Measurements from ENCODE around the gene KCNQ5. TPM values are rescaled to one million over a fixed set of nuclear protein-coding genes. Genes with fewer than 3 reads are reported as not detected.

The KCNQ5 gene
- total RNA-seq, 2 experiments from 2014 or later: 2.1 to 2.5 TPM

- Mint-ChIP-seq H3K4me1 (ENCODE audit: low read depth) (no peaks in the 10 kb centered on the region), H3K27me3 (no peaks in the 10 kb centered on the region), H3K36me3 (ENCODE audit: low read depth) (no peaks in the 10 kb centered on the region), H3K9me3 (no peaks in the 10 kb centered on the region), H3K27ac (no peak overlapping the region), H3K4me3 (no peak overlapping the region)
- H3K4me1 ChIP-seq (ENCODE audit: insufficient read depth, low read length): no peaks in the 10 kb centered on the region
- H3K36me3 ChIP-seq (ENCODE audit: insufficient read depth, low read length): no peaks in the 10 kb centered on the region
- no peak for DNase-seq
- no peak for ATAC-seq (ENCODE audit: poor library complexity)
- CTCF ChIA-PET: no interaction called here
- POLR2A ChIA-PET: no interaction called here
- TF ChIP-seq CTCF (IDR thresholded peaks at IDR 0.05): no peak
- H3K27me3 ChIP-seq (ENCODE audit: control insufficient read depth in 1 of 2, insufficient read depth in 2 of 2, low read length in 2 of 2): no peaks in the 10 kb centered on the region
- H3K4me3 ChIP-seq (ENCODE audit: low read length): no peak overlapping the region
- H3K9me3 ChIP-seq (ENCODE audit: control insufficient read depth in 1 of 2, insufficient read depth in 1 of 2, low read length in 2 of 2): no peaks in the 10 kb centered on the region
- intact Hi-C loops (cut with DNase I, micrococcal nuclease): no loop called here
- H3K27ac ChIP-seq (ENCODE audit: low read depth in 1 of 2, low read length in 2 of 2): no peak overlapping the region
Observed at GRCh38 chr6:72676995-72677394, 55.1 kb downstream of the KCNQ5 start.

DNA sequence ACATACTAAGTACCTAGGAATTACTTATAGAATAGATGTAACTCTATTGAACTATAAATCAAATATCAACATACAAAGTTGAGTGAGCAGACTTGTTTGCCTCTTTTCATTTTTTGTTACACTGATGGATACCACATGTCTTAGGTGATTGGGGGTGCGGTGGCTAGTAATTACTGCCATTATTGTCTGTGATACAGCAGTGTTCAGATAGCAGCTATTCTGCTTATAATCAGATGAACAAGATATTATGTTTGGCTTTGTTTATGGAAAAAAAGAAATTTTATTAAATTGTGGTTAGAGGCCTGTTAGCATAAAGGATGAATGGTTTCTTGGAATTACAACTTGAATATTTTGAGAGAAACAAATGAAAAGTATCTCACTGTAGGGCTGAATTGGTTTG is 55.9 kb downstream of the KCNQ5 start:
- no peak overlapping the region for H3K27ac ChIP-seq (ENCODE audit: low read depth in 1 of 2, low read length in 2 of 2)
- Mint-ChIP-seq H3K27ac (no peak overlapping the region), H3K4me3 (no peak overlapping the region), H3K36me3 (ENCODE audit: low read depth) (no peaks in the 10 kb centered on the region), H3K27me3 (no peaks in the 10 kb centered on the region), H3K4me1 (ENCODE audit: low read depth) (no peaks in the 10 kb centered on the region), H3K9me3 (no peaks in the 10 kb centered on the region)
- no peak for DNase-seq
- H3K4me1 ChIP-seq (ENCODE audit: insufficient read depth, low read length): no peaks in the 10 kb centered on the region
- ChIA-PET CTCF (no interaction called here), POLR2A (no interaction called here)
- no peaks in the 10 kb centered on the region for H3K9me3 ChIP-seq (ENCODE audit: control insufficient read depth in 1 of 2, insufficient read depth in 1 of 2, low read length in 2 of 2)
- no peak for ATAC-seq (ENCODE audit: poor library complexity)
- intact Hi-C loops (cut with DNase I, micrococcal nuclease): no loop called here
- H3K4me3 ChIP-seq (ENCODE audit: low read length): no peak overlapping the region
- no peaks in the 10 kb centered on the region for H3K36me3 ChIP-seq (ENCODE audit: insufficient read depth, low read length)
- no peaks in the 10 kb centered on the region for H3K27me3 ChIP-seq (ENCODE audit: control insufficient read depth in 1 of 2, insufficient read depth in 2 of 2, low read length in 2 of 2)
- no peak for TF ChIP-seq CTCF (IDR thresholded peaks at IDR 0.05)

DNA sequence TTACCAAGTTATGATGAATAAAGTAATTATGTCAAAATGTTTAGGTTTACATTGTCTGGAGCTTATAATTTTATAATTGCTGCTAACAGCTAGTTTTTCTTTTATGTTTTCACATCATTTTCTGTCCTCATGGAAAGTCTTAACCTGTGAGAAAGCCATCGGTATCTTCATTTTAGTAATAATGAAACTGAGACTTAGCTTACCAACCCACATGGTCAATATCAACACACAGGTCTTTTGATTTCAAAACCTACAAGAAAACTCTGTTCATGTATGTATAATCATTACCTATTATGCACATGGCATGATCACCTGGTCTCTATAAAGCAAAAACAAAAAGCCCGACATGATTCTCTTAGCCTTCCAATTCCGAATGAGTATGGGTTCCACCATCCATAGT is 61.9 kb downstream of the KCNQ5 start:
- ChIA-PET POLR2A (no interaction called here), CTCF (no interaction called here)
- Histone ChIP-seq H3K36me3 (ENCODE audit: insufficient read depth, low read length) (no peaks in the 10 kb centered on the region), H3K9me3 (ENCODE audit: control insufficient read depth in 1 of 2, insufficient read depth in 1 of 2, low read length in 2 of 2) (no peaks in the 10 kb centered on the region), H3K27ac (ENCODE audit: low read depth in 1 of 2, low read length in 2 of 2) (no peak overlapping the region), H3K27me3 (ENCODE audit: control insufficient read depth in 1 of 2, insufficient read depth in 2 of 2, low read length in 2 of 2) (no peaks in the 10 kb centered on the region), H3K4me1 (ENCODE audit: insufficient read depth, low read length) (no peaks in the 10 kb centered on the region), H3K4me3 (ENCODE audit: low read length) (no peak overlapping the region)
- intact Hi-C loops (cut with DNase I, micrococcal nuclease): no loop called here
- DNase-seq: no peak
- H3K27ac Mint-ChIP-seq: no peak overlapping the region
- TF ChIP-seq CTCF (IDR thresholded peaks at IDR 0.05): no peak
- H3K9me3 Mint-ChIP-seq: no peaks in the 10 kb centered on the region
- H3K4me3 Mint-ChIP-seq: no peak overlapping the region
- no peaks in the 10 kb centered on the region for H3K36me3 Mint-ChIP-seq (ENCODE audit: low read depth)
- no peaks in the 10 kb centered on the region for H3K4me1 Mint-ChIP-seq (ENCODE audit: low read depth)
- H3K27me3 Mint-ChIP-seq: no peaks in the 10 kb centered on the region
- ATAC-seq (ENCODE audit: poor library complexity): no peak

All from CD4-positive, alpha-beta T cell (primary cell).